SK-N-SH (cell line): ENCODE data around the gene MARCHF4. TPM values are rescaled to one million over a fixed set of nuclear protein-coding genes. Genes with fewer than 3 reads are reported as not detected.

Experiments used
- CTCF ChIA-PET: fragments of 300-600, 350-600 bp; formaldehyde crosslinking; extraction: SDS; loops from one replicate; lab custom pipeline; 2021; lab: Yijun Ruan, JAX
- POLR2A ChIA-PET: fragments of 350-600 bp; sonication (Branson Sonifier 250); formaldehyde crosslinking; extraction: SDS; loops from one replicate; lab custom pipeline; 2020; ENCODE audit warnings: antibody characterized with exemption, inconsistent platforms; lab: Yijun Ruan, JAX
- DNase-seq: peaks from one replicate; pipeline ENCODE4 v3.0.0; 2012
- H2AFZ ChIP-seq: fragments of 200-600 bp; sonication (generic); 2 replicates; pipeline ENCODE4 v1.8.1; 2016; ENCODE audit warnings: antibody characterized with exemption, mild to moderate bottlenecking, low read depth
- H3F3A ChIP-seq: fragments of 200-600 bp; sonication (generic); replicated peaks from 2 replicates; pipeline ENCODE3; 2016; ENCODE audit warnings: antibody characterized with exemption, mild to moderate bottlenecking; ENCODE audit not compliant: insufficient read depth
- H3K27ac ChIP-seq, 2 experiments: fragments of 200-500 bp in 1 of 2; fragments of 200-600 bp in 1 of 2; sonication (Bioruptor generic) in 1 of 2; sonication (generic), shearing (Covaris generic) in 1 of 2; 2 replicates each; pipeline versions ENCODE4 v1.5.1 to v1.6.1; 2014 to 2016; ENCODE audit warnings: low read depth in 2 of 2, inconsistent platforms in 1 of 2, low read length in 1 of 2, mild to moderate bottlenecking in 1 of 2, mixed read lengths in 1 of 2
- H3K27me3 ChIP-seq: fragments of 200-600 bp; sonication (generic), shearing (Covaris generic); 2 replicates; pipeline ENCODE4 v1.6.1; 2016; ENCODE audit warnings: mixed run types; ENCODE audit not compliant: insufficient read depth
- H3K36me3 ChIP-seq, 2 experiments: fragments of 200-500 bp in 1 of 2; fragments of 200-600 bp in 1 of 2; sonication (Bioruptor generic) in 1 of 2; sonication (generic) in 1 of 2; replicated peaks in 1 of 2; 2 replicates each; pipeline versions ENCODE3 to v1.5.1; 2014 to 2016; ENCODE audit warnings: low read length in 1 of 2, mild to moderate bottlenecking in 1 of 2; ENCODE audit not compliant: insufficient read depth in 2 of 2, control insufficient read depth in 1 of 2
- H3K4me1 ChIP-seq, 2 experiments: fragments of 200-500 bp in 1 of 2; fragments of 200-600 bp in 1 of 2; sonication (Bioruptor generic) in 1 of 2; sonication (generic), shearing (Covaris generic) in 1 of 2; 2 replicates each; pipeline versions ENCODE4 v1.5.1 to v1.6.1; 2014 to 2016; ENCODE audit warnings: low read depth in 1 of 2, low read length in 1 of 2, mixed run types in 1 of 2; ENCODE audit not compliant: insufficient read depth in 2 of 2, control insufficient read depth in 1 of 2
- H3K4me2 ChIP-seq: fragments of 200-600 bp; sonication (generic), shearing (Covaris generic); 2 replicates; pipeline ENCODE4 v1.6.1; 2017; ENCODE audit warnings: mixed run types
- H3K4me3 ChIP-seq, 2 experiments: fragments of 200-500 bp in 1 of 2; fragments of 200-600 bp in 1 of 2; sonication (Bioruptor generic) in 1 of 2; sonication (generic), shearing (Covaris generic) in 1 of 2; 2 replicates each; pipeline versions ENCODE4 v1.5.1 to v1.8.1; 2014 to 2016; ENCODE audit warnings: low read depth in 2 of 2, inconsistent platforms in 1 of 2, low read length in 1 of 2, mild to moderate bottlenecking in 1 of 2, mixed read lengths in 1 of 2, moderate library complexity in 1 of 2
- H3K79me2 ChIP-seq: fragments of 200-600 bp; sonication (generic); 2 replicates; pipeline ENCODE4 v1.8.1; 2017; ENCODE audit warnings: mild to moderate bottlenecking; ENCODE audit not compliant: insufficient read depth
- H3K9ac ChIP-seq: fragments of 200-600 bp; sonication (generic); 2 replicates; pipeline ENCODE4 v1.6.1; 2017; ENCODE audit warnings: mixed run types
- H3K9me2 ChIP-seq: fragments of 200-600 bp; sonication (generic); 2 replicates; pipeline ENCODE4 v1.6.1; 2017; ENCODE audit warnings: mixed run types
- H3K9me3 ChIP-seq: fragments of 200-600 bp; sonication (generic); 2 replicates; pipeline ENCODE4 v1.6.1; 2017; ENCODE audit warnings: mixed run types, mild to moderate bottlenecking, moderate library complexity
- H4K20me1 ChIP-seq: fragments of 200-600 bp; sonication (generic); 2 replicates; pipeline ENCODE4 v1.6.1; 2017; ENCODE audit warnings: mild to moderate bottlenecking, mixed run types; ENCODE audit not compliant: insufficient read depth
- CHD2 ChIP-seq: fragments of 150-350 bp; IDR thresholded peaks from 2 replicates; pipeline ENCODE4 v1.6.1; 2018; ENCODE audit warnings: low read length; ENCODE audit not compliant: partially characterized antibody
- EP300 ChIP-seq, 2 experiments: IDR thresholded peaks; 2 replicates each; pipeline versions ENCODE4 v1.4.0 to v1.6.1; 2012; ENCODE audit warnings: borderline replicate concordance in 1 of 2, low read depth in 1 of 2, low read length in 1 of 2
- EZH2phosphoT487 ChIP-seq: fragments of 200-600 bp; sonication (generic); IDR thresholded peaks from 2 replicates; pipeline ENCODE4 v1.6.1; 2017; ENCODE audit warnings: low read depth, mixed run types, mild to moderate bottlenecking, antibody characterized with exemption, moderate library complexity, borderline replicate concordance
- FOSL2 ChIP-seq: IDR thresholded peaks from 2 replicates; pipeline ENCODE4 v1.4.0; 2012; ENCODE audit warnings: low read depth, mild to moderate bottlenecking, moderate library complexity, borderline replicate concordance
- GATA2 ChIP-seq: sonication (generic); formaldehyde crosslinking; IDR thresholded peaks from 2 replicates; pipeline ENCODE4 v1.5.0; 2020; ENCODE audit warnings: mild to moderate bottlenecking, missing genetic modification reagents
- MEF2A ChIP-seq: IDR thresholded peaks from 2 replicates; pipeline ENCODE4 v1.4.0; 2012; ENCODE audit warnings: low read depth, borderline replicate concordance
- MXI1 ChIP-seq: IDR thresholded peaks from 2 replicates; pipeline ENCODE4 v1.6.1; 2012; ENCODE audit warnings: mild to moderate bottlenecking, low read depth, low read length, improper control_type of control experiment
- NFIC ChIP-seq: IDR thresholded peaks from 2 replicates; pipeline ENCODE4 v1.4.0; 2012; ENCODE audit warnings: borderline replicate concordance
- POLR2AphosphoS5 ChIP-seq: IDR thresholded peaks from 2 replicates; pipeline ENCODE4 v1.6.1; 2012; ENCODE audit warnings: low read depth, low read length
- SIN3A ChIP-seq: IDR thresholded peaks from 2 replicates; pipeline ENCODE4 v1.6.1; 2012; ENCODE audit warnings: low read depth, mild to moderate bottlenecking, low read length, moderate library complexity, borderline replicate concordance
- SMC3 ChIP-seq: IDR thresholded peaks from 2 replicates; pipeline ENCODE4 v1.6.1; 2012; ENCODE audit warnings: low read depth, low read length, improper control_type of control experiment
- TAF1 ChIP-seq: IDR thresholded peaks from 2 replicates; pipeline ENCODE4 v1.6.1; 2012; ENCODE audit warnings: low read depth, mild to moderate bottlenecking, low read length, moderate library complexity, borderline replicate concordance
- TCF12 ChIP-seq: IDR thresholded peaks from 2 replicates; pipeline ENCODE4 v1.4.0; 2012
- YY1 ChIP-seq: IDR thresholded peaks from 2 replicates; pipeline ENCODE4 v1.4.0; 2012; ENCODE audit warnings: low read depth, mild to moderate bottlenecking
- WGBS: methylation state at CpG from one replicate; pipeline ENCODE4 v1.1.6; 2017; ENCODE audit warnings: low lambda C conversion rate; 5-methylcytosine and 5-hydroxymethylcytosine counted together
- polyA plus RNA-seq, 3 experiments: library from polyadenylated mRNA; depleted of rRNA; stranded (reverse); fragments of >200 nt; gene quantifications; 2 replicates each; pipeline ENCODE4 v1.2.3, GENCODE V29; 2012
- TF ChIP-seq, protein P1 (sequence below): IDR thresholded peaks from 2 replicates; pipeline ENCODE4; 2012
- TF ChIP-seq, protein P2 (sequence below): IDR thresholded peaks from 2 replicates; pipeline ENCODE4 v1.4.0; 2012; ENCODE audit warnings: low read depth, borderline replicate concordance
- TF ChIP-seq, protein P3 (sequence below): IDR thresholded peaks from 2 replicates; pipeline ENCODE4 v1.6.1; 2012; ENCODE audit warnings: mild to moderate bottlenecking, low read depth, low read length, moderate library complexity

The MARCHF4 gene, protein sequence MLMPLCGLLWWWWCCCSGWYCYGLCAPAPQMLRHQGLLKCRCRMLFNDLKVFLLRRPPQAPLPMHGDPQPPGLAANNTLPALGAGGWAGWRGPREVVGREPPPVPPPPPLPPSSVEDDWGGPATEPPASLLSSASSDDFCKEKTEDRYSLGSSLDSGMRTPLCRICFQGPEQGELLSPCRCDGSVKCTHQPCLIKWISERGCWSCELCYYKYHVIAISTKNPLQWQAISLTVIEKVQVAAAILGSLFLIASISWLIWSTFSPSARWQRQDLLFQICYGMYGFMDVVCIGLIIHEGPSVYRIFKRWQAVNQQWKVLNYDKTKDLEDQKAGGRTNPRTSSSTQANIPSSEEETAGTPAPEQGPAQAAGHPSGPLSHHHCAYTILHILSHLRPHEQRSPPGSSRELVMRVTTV
- 7.3 and 7.6 TPM in 2 replicates for polyA plus RNA-seq (2012; rRNA removed)
- 6.3 and 7.8 TPM in 2 replicates for polyA plus RNA-seq (2012; cell fraction: cytosol; rRNA removed)
- 6.8 and 7.7 TPM in 2 replicates for polyA plus RNA-seq (2012; cell fraction: nucleus; rRNA removed)

DNA sequence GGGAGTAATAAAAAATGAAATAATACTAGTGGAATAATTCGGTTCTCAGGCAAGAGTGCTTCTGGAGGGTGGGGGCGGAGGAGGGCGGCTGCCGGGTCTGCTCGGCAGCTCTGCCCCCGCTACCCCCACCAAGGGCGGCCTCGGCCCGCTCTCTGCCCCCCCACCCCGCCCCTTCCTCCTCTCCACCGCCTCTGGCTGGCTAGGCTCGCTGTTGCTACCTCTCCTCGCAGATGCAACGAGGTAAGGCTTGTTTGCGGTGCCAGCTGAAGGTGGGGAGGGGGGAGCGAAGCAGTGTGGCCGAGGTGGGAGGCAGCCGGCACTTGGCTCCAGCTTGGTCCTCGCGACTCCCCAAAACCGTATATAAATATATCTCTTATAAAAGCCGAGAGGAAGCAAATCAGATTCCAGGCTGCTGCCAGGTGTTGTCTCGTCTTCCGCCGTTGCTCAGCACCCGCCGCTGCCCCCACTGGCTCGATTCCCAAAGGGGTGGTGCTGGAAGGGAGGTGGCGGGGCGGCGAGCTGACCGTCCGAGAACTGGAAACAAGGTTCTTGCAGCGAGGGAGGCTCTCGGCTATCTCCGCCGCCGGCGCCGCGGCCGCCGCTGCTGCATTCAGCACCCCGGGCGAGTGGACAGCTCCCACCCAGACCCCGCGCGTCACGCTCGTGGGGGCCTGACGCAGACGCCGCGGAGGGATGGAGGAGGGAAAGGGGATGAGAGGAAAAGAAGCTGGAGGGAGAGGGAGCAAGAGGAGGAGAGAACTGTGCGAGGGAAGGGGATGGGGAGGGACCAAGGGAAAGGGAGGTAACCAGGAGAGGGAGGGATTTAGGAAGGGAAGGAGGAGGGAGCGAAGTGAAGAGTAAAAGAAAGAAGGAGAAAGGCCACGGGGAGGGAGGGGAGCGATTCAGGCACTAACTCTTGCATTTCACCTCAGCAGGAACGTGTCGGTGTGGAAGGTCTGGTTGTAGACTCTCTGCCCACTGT lies at the start of gene MARCHF4:
TSS of gene MARCHF4 (minus strand) at position 763 of the 982 bp plus-strand sequence. CDS start 2,223 bp downstream, outside the sequence.
- H3K9me3 ChIP-seq: no peaks in the 10 kb centered on the region

More for the DNA sequence above, at the start of gene MARCHF4:
- Histone ChIP-seq H3K27me3 (no peaks in the 10 kb centered on the region), H3K9me2 (no peaks in the 10 kb centered on the region), H3K4me3 (peak within 1 kb of the TSS; percentile 60 to 65), H3F3A (peaks cover 30% of the 10 kb centered on the region), H3K79me2 (peaks cover 45% of the 10 kb centered on the region), H3K9ac (peak within 1 kb of the TSS; percentile 76), H3K4me1 (peaks cover 17 to 23% of the 10 kb centered on the region in 2 experiments; a peak in 3 of 4 replicates), H3K4me2 (peak within 1 kb of the TSS; percentile 82), H3K36me3 (no peaks in the 10 kb centered on the region), H4K20me1 (peaks cover 15% of the 10 kb centered on the region), H3K27ac (peak within 1 kb of the TSS; percentile 77 to 95), H2AFZ (peak within 1 kb of the TSS; percentile 37; the same call in 1 of the 2 replicates)
- 1% methylated on average over 51 of the region's 60 CpGs for WGBS
- TF ChIP-seq TAF1 (peak; percentile 56; the same call in 1 of the 2 replicates), GATA2 (CRISPR knock-in tag) (no peak), SMC3 (peak; percentile 7; the same call in 1 of the 2 replicates), CHD2 (peak; percentile 55), MEF2A (no peak), TCF12 (peak; percentile 55; the same call in 1 of the 2 replicates), MXI1 (peak; percentile 83), SIN3A (peak; percentile 98), NFIC (peak; percentile 89), POLR2AphosphoS5 (peak; percentile 31), FOSL2 (peak; percentile 38; the same call in 1 of the 2 replicates), EP300 (IDR thresholded peaks at IDR 0.05; ENCODE audit: borderline replicate concordance in 1 of 2, low read depth in 1 of 2, low read length in 1 of 2) (peak in 1 of 2 experiments; percentile 52; a peak in 1 of 4 replicates), YY1 (no peak), EZH2phosphoT487 (no peak)
- TF ChIP-seq, protein P1, sequence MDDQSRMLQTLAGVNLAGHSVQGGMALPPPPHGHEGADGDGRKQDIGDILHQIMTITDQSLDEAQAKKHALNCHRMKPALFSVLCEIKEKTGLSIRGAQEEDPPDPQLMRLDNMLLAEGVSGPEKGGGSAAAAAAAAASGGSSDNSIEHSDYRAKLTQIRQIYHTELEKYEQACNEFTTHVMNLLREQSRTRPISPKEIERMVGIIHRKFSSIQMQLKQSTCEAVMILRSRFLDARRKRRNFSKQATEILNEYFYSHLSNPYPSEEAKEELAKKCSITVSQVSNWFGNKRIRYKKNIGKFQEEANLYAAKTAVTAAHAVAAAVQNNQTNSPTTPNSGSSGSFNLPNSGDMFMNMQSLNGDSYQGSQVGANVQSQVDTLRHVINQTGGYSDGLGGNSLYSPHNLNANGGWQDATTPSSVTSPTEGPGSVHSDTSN: peak; percentile 18; the same call in 1 of the 2 replicates
- TF ChIP-seq, protein P2, sequence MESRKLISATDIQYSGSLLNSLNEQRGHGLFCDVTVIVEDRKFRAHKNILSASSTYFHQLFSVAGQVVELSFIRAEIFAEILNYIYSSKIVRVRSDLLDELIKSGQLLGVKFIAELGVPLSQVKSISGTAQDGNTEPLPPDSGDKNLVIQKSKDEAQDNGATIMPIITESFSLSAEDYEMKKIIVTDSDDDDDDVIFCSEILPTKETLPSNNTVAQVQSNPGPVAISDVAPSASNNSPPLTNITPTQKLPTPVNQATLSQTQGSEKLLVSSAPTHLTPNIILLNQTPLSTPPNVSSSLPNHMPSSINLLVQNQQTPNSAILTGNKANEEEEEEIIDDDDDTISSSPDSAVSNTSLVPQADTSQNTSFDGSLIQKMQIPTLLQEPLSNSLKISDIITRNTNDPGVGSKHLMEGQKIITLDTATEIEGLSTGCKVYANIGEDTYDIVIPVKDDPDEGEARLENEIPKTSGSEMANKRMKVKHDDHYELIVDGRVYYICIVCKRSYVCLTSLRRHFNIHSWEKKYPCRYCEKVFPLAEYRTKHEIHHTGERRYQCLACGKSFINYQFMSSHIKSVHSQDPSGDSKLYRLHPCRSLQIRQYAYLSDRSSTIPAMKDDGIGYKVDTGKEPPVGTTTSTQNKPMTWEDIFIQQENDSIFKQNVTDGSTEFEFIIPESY: no peak
- TF ChIP-seq, protein P3, sequence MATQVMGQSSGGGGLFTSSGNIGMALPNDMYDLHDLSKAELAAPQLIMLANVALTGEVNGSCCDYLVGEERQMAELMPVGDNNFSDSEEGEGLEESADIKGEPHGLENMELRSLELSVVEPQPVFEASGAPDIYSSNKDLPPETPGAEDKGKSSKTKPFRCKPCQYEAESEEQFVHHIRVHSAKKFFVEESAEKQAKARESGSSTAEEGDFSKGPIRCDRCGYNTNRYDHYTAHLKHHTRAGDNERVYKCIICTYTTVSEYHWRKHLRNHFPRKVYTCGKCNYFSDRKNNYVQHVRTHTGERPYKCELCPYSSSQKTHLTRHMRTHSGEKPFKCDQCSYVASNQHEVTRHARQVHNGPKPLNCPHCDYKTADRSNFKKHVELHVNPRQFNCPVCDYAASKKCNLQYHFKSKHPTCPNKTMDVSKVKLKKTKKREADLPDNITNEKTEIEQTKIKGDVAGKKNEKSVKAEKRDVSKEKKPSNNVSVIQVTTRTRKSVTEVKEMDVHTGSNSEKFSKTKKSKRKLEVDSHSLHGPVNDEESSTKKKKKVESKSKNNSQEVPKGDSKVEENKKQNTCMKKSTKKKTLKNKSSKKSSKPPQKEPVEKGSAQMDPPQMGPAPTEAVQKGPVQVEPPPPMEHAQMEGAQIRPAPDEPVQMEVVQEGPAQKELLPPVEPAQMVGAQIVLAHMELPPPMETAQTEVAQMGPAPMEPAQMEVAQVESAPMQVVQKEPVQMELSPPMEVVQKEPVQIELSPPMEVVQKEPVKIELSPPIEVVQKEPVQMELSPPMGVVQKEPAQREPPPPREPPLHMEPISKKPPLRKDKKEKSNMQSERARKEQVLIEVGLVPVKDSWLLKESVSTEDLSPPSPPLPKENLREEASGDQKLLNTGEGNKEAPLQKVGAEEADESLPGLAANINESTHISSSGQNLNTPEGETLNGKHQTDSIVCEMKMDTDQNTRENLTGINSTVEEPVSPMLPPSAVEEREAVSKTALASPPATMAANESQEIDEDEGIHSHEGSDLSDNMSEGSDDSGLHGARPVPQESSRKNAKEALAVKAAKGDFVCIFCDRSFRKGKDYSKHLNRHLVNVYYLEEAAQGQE: peak; percentile 100
- peak; percentile 87 for DNase-seq
- CTCF ChIA-PET: interaction anchor here (0.7 to 1.5 kb wide), 8 partner anchors 18 to 262 kb away, joined by 3 to 5 read pairs (median 3); no protein-coding TSS in a partner anchor
- POLR2A ChIA-PET: interaction anchor here (0.6 to 1.9 kb wide), 4 partner anchors 40 to 1431 kb away, joined by 3 to 7 read pairs (median 3); partner anchors contain the start of gene SMARCAL1
